Measurements from ENCODE around the gene AZGP1.
A peak's percentile ranks its signal among the peaks of the same experiment; 100 is the strongest.

The AZGP1 gene

GRCh38 chr7:99949645-99950228 lies 26.1 kb downstream of the AZGP1 start:
- peak; percentile 11 to 40 (median 26) for DNase-seq

- no peak for DNase-seq
These were observed 28.2 kb downstream of the AZGP1 start for GRCh38 chr7:99947608-99948007.

- DNase-seq: no peak
These were observed 31.2 kb downstream of the AZGP1 start for GRCh38 chr7:99944497-99945070.

GRCh38 chr7:99943641-99944496 lies 32.0 kb downstream of the AZGP1 start:
- DNase-seq: peak in 1 of 3 donors; percentile 14

DNA sequence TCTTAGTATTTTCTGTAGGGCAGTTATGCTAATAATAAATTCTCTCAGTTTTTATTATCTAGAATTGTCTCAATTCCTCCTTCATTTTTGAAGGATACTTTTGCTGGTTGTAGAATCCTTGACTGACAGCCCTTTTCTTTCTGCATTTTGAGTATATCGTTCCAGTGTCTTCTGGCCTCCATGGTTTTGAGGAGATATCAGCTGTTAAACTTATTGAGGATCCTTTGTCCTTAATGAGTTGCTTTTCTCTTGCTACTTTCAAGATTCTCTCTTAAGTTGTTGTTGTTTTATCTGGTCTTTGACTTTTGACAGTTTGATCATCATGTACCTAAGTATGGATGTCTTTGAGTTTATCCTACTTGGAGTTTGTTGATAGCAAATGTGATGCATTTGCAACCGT lies 37.5 kb downstream of the AZGP1 start:
- no peak for DNase-seq

DNA sequence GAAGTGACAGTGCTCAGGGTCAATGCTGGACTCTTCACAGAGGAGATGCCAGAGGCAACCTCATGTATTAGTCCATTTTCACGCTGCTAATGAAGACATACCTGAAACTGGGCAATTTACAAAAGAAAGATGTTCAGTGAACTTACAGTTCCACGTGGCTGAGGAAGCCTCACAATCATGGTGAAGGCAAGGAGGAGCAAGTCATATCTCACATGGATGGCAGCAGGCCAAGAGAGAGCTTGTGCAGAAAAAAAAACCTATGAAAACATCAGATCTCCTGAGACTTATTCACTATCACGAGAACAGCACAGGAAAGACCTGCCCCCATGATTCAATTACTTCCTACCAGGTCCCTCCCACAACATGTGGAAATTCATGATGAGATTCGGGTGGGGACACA lies 40.8 kb downstream of the AZGP1 start:
- peak in 1 of 3 donors; percentile 8 for DNase-seq

DNA sequence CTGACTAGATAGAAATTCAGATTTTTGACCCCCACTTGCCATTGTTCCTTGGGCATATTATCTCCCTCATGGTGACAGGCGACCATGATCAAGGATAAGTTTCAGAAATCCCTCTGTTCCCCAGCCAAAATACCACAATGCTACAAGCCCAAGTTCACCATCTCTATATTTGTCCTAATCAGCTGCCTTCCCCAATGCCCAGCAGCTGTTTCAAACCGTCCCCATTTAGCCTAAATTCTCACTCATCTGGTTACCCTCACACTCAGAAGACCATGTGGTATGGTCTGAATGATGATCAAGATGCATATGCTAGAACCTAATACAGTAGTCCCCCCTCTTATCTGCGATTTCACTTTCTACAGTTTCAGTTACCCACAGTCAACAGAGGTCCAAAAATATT lies 45.5 kb downstream of the AZGP1 start:
- no peak for DNase-seq

DNA sequence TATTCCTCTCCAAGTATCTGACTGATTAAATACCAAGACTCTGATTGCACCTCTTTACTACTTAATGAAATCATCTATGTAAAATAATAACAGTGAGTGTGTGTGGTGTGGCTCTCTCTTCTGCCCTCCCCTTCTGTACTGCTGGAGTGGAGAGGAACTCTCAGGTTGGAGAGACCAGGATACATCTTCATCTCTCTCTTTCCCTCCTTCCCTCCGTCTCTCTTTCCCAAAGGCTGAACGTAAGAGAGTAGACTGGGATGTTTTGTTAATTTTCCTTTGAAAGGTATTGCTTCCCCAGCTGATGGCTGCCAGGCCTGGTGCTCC lies 46.1 kb downstream of the AZGP1 start:
- no peak for DNase-seq

DNA sequence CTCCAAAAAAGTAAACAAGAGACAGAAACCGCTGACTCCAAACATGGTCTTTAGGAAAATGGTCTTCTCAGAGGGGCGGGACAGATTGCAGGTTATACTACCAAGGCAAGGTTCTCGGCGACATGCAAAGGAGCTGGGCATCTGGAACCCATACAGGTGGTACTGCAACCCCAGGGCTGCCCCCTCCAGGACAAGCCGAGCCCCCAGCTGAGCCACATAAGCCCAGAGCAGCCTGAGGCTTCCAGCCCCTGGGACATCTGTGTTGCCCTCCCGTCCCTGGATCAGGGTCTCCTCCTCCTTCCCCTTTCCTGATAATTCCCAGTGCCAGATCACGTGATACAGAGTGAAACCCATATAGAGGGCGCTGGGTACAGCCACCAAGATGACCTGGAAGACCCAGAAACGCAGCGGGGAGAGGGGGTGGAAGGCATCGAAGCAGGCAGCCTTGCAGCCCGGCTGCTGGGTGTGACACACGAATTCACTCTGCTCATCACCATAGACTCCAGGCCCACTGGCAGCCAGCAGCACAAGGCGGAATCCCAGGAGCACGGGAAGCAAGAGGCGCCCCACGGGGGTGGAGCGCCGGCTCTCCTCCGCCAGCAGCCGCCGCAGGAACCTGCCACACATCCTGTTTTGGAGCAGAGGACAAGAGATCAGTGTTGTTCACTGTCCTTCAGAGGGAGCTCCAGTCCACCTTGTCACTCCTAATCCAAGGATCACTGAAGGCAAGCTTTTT lies 46.7 kb downstream of the AZGP1 start, which contains the start of gene GJC3:
GJC3 (minus strand) TSS at position 627 of the 736 bp plus-strand sequence; CDS start at position 627, 0 bp downstream.
- DNase-seq: peak; percentile 57 to 74 (median 59)

DNA sequence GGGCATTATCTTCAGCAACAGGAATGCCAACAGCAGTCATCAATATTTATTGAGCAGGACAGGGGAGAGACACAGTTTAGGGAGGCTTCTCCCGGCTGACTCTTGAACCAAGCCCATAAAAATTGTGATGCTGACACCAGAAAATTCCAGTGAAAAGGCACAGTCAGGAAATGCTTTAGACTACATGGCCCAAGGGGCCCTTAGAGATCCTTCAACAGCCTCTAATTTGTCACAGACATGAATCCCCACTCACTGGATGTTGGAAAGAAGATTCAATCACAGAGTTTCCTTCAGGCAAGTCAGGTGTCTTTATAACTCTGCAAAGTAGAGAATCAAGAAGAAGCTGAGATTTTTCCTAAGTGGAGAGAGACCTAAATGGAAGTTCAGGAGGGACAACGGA lies 47.6 kb downstream of the AZGP1 start:
- DNase-seq: no peak

DNA sequence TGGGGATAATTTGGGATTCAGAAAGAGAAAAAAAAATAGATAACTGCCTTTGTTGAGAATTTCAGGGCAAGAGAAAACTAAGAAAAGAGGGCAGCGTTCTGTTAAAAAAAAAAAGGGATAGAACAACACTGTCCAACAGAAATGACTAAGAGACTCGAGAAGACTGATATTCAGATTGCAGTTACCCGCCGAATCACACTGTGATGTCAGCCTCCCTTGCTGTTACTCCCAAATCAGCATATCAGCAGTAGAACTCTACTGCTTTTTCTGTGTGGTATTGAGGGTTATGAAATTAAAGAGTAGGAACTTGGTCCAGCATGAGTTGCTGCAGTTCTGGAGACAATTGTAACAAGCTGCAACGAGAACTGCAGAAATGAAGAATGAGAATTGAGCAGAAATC lies 48.3 kb downstream of the AZGP1 start:
- DNase-seq: peak in 1 of 3 donors; percentile 14

DNA sequence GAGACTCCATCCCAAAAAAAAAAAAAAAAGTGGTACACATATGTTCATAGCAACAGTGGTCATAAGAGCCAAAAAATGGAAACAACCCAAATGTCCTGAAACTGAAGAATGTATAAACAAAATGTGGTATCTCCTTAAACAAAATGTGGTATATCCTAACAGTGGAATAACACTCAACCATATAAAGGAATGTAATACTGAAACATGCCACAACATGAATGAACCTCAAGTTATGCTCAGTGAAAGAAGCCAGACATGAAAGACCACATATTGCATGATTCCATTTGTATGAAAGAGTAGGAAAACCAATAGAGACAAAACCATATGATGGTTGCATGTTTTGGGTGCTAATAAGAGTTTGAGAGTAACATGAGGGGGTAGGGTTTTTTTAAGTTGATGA lies 49.5 kb downstream of the AZGP1 start:
- DNase-seq: no peak

GRCh38 chr7:99923200-99923599 lies 52.6 kb downstream of the AZGP1 start:
- peak; percentile 26 to 44 (median 32) for DNase-seq

DNA sequence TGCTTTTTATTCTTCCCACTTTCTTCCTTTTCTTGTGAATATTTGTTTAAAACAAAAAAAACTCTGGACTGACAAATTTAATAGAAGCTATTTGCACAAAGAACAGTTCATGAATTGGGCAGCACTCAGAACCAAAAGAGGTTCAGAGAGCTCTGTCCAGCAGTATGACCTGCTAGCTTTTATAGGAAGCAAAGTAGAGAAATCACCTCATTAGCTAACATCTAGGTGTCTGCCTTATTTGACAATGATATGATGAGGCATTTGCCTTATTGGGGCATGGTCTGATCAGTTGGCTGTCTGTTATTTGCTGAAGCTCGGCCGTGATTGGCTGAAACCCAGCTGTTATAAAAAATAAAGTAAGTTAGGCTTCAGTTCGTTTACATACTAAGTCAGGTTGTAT lies 55.7 kb downstream of the AZGP1 start:
- DNase-seq: no peak

GRCh38 chr7:99919814-99920112 lies 56.1 kb downstream of the AZGP1 start:
- no peak for DNase-seq

GRCh38 chr7:99918959-99919813 lies 56.6 kb downstream of the AZGP1 start, which contains the start of gene TRIM4:
Gene TRIM4 (minus strand): TSS chr7:99919530. CDS start chr7:99919401, 129 bp downstream.
- DNase-seq: peak; percentile 94 to 96 (median 94)

Data from suppressor macrophage treated with lipopolysaccharide for 1 hour (primary cell).